GM10248 (cell line): ENCODE measurements around the gene EPHA4.

Experiments
- CTCF ChIA-PET: fragments of 300-600 bp; sonication (Branson Sonifier 250); formaldehyde crosslinking; extraction: SDS; loops from one replicate; lab custom pipeline; 2021; ENCODE audit warnings: antibody characterized with exemption; lab: Yijun Ruan, JAX
- POLR2A ChIA-PET: fragments of 350-650 bp; sonication (Branson Sonifier 250); formaldehyde crosslinking; extraction: SDS; loops from one replicate; lab custom pipeline; 2020; ENCODE audit warnings: antibody characterized with exemption; lab: Yijun Ruan, JAX
- DNase-seq: peaks from one replicate; pipeline ENCODE4 v3.0.0; 2012; ENCODE audit errors: extremely low spot score
- TF ChIP-seq, protein P1 (sequence below): IDR thresholded peaks from 2 replicates; pipeline ENCODE4 v1.5.1; 2012; ENCODE audit warnings: mild to moderate bottlenecking, low read depth; ENCODE audit errors: extremely low read depth, missing control alignments, control extremely low read depth

Gene EPHA4

DNA sequence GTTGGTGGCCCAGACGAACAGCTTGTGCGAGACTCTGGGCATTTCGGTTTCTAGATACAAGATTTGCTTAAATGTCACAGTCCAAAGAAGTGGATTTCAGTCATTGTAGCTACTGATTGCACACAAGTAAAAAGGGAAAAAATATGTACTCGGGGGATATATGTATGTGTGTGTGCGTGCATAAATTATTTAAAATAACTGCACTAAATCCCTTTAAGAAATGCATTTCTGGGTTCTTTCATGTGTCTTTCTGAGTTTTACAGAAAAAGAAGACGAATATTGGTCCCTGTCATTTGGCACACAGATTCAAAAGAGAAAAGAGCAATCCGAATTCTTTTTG is 2.1 kb upstream of the EPHA4 start:
- CTCF ChIA-PET = interaction anchor here (1.1 to 3.3 kb wide), 20 partner anchors 9 to 1837 kb away, joined by 3 to 22 read pairs (median 5); no protein-coding TSS in a partner anchor
- no peak for DNase-seq
- POLR2A ChIA-PET = no interaction called here
- TF ChIP-seq, protein P1, sequence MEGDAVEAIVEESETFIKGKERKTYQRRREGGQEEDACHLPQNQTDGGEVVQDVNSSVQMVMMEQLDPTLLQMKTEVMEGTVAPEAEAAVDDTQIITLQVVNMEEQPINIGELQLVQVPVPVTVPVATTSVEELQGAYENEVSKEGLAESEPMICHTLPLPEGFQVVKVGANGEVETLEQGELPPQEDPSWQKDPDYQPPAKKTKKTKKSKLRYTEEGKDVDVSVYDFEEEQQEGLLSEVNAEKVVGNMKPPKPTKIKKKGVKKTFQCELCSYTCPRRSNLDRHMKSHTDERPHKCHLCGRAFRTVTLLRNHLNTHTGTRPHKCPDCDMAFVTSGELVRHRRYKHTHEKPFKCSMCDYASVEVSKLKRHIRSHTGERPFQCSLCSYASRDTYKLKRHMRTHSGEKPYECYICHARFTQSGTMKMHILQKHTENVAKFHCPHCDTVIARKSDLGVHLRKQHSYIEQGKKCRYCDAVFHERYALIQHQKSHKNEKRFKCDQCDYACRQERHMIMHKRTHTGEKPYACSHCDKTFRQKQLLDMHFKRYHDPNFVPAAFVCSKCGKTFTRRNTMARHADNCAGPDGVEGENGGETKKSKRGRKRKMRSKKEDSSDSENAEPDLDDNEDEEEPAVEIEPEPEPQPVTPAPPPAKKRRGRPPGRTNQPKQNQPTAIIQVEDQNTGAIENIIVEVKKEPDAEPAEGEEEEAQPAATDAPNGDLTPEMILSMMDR = no peak

DNA sequence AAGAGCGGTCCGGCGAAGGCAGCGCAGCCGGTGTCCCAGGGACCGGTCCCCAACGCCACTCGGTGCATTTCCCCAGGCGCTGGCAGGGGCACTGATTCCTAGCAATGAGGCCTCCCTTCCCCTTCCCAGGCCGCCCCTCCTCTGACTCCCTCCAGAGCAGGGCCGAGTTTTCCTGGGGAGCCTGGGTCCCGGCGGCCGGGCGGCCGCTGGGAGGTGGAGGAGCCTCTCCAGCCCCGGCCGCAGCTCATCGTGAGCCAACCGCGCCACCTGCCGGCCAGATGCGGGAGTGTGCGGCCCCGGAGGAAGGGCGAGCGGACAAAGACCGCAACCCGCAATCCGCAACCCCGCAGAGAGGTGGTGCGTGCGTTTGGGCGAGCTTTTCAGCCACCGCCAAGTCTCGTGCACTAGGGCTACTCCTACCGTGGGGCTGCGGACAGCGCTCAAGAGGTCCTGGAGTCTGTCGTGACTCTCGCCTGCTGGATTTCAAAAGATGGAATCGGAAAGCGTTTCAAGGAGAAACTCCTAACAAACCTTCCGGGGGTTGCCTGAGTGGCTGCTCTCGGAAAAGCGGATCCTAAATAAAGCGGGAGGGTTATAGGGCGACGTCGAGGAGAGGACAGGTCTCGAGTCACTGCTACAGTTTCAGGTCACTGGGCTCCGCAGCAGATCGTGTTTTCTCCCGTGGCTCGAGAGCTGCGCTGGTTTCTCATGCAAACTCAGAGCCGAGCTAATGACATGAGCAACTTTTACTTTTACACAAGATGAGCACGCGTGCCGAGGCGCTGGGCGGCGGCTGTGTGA is 1.5 kb upstream of the EPHA4 start:
- TF ChIP-seq, protein P1 = peak; percentile 95
- ChIA-PET CTCF (interaction anchor here (0.7 to 3.3 kb wide), 25 partner anchors 9 to 1836 kb away, joined by 3 to 22 read pairs (median 4); no protein-coding TSS in a partner anchor), POLR2A (no interaction called here)
- DNase-seq = peak; percentile 86

DNA sequence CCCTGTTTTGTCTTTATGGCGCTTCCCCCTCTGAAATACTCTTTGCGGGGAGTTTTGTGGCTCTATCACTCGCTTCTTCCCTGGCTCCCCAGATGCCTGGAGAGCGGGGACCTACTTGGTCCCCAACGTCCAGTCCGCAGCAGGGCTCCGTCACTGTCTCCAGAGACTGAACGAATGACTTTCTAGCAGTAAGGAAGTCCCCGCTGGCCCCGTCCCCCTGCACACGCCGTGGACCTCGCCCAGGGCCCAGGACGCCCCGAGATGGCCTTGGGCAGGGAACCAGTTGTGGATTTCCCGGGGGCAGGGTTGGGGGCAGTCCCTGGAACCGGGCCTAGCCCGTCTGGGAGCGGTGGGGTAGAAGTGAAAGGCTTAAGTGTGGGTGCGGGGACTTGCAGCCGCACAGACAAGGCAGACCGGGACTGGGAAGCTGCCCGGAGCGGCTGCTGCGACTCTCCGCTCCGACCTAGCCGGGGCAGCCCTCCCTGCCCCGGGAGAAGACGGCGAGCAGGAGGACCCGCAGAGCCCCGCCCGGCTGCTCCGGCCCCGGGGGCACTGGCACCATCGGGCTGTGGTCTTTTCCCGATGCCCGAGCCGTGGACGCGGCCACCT is 821 bp upstream of the EPHA4 start:
- peak; percentile 46 for DNase-seq
- ChIA-PET POLR2A (no interaction called here), CTCF (interaction anchor here (0.7 to 3.3 kb wide), 23 partner anchors 9 to 1836 kb away, joined by 3 to 22 read pairs (median 4); no protein-coding TSS in a partner anchor)
- TF ChIP-seq, protein P1 = no peak

DNA sequence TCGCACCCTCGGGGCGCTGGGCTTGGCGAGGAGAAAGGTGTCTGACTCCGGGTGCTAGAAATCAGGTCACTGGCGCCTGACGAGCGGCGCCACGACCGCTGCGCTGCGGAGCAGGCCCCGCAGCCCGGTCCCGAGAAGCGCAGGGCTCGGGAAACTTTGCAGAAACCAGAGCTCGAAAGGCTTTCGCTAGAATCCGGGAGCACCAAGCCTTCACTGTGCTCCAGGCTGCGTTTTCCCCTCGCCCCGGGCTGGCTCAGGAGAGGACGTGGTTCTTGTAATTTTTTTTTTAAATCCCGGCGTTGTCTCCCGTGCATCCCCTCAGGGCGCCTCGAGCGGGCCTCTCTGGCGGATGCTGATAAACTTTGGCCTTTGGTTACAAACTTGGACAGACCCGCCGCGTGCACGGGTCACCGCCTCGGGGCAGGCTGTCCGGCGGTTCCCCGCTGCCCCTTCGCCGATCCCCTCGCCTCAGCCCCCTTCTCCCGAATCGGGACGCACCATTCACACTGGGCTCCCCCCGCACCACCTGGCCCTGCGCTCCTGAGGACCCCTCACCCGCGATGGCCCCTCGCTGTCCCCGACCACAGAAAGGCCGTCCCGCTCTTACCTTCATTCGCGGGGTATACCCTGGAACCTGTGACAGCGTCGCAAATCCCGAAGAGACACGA is 419 bp downstream of the EPHA4 start:
- CTCF ChIA-PET = interaction anchor here (0.9 to 3.3 kb wide), 3 partner anchors 10 to 1834 kb away, joined by 4 to 17 read pairs (median 10); no protein-coding TSS in a partner anchor
- DNase-seq = peak; percentile 24
- POLR2A ChIA-PET = no interaction called here
- TF ChIP-seq, protein P1 = no peak

DNA sequence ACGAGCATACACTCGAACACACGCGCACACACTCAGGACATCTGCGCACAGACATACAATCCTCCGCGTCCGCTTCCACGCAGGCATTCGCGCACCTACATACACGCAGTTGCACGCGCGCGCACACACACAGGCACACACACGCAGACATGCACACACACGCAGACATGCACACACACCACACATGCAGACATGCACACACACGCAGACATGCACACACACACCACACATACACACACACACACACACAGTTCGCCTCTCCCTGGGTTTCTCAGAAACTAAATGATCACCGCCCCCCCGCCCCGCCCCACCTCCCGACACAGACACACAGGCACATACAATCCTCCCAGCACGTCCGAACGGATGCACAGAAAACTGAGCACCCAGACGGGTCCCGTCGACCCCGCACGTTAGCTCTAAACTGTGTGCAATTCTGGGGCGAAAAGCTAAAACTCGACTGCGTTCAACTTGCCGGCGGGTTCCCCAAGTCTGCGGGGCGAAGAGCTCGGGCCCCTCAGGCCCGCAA is 1.0 kb downstream of the EPHA4 start:
- TF ChIP-seq, protein P1 = no peak
- DNase-seq = no peak
- ChIA-PET CTCF (interaction anchor here (0.9 to 3.3 kb wide), 2 partner anchors 9 to 1834 kb away, joined by 4 to 17 read pairs; no protein-coding TSS in a partner anchor), POLR2A (no interaction called here)
